GM19324 (cell line): ENCODE measurements around the gene RHOG.
"Not testable (repeated sequence)": the region's sequence is repeated elsewhere in the genome, so short reads cannot be mapped to it uniquely, and the experiment has no call there.

Source experiments
- ATAC-seq: cut with Tn5 transposase; IDR thresholded peaks from one replicate; pipeline ENCODE4 v1.9.1; 2021; ENCODE audit warnings: mild to moderate bottlenecking, moderate library complexity; ENCODE audit not compliant: unreplicated experiment, low FRiP score

Gene RHOG

DNA sequence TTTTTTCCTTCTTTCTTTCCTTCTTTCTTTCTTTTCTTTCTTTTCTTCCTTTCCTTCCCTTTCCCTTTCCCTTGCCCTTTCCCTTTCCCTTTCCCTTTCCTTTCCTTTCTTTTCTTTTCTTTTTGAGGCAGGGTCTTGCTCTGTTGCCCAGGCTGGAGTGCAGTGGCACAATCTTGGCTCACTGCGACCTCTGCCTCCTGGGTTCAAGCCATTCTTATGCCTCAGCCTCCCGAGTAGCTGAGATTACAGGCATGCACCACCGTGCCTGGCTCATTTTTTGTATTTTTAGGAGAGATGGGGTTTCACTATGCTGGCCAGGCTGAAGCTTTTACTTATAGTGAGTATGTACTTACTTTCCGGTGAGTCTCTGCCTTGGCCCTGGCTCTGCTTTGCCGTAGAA lies 25.9 kb downstream of the RHOG start:
- ATAC-seq: not testable (repeated sequence)

- no peak for ATAC-seq
Measured at GRCh38 chr11:3810951-3811350, 29.8 kb downstream of the RHOG start.

DNA sequence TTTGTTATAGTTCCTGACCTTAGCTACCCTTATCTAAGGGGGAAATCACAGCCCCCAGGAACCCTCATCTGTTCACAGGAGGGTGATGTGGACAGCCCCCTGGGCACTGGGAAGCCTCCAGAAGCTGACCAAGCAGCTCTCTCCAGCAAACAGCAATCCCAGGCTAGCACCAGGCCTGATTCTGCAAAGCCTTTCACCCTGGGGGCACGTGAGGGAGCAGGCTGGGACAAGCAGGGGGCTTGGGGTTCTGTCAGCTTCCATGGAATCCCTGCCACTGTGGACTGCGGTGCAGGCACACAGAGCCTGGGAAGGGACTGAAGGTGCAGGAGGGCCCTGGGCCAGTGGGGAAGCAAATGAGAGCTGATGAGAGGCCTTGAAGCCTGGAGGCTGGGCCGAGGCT lies 30.3 kb downstream of the RHOG start:
- ATAC-seq: no peak

GRCh38 chr11:3809624-3809928 lies 31.2 kb downstream of the RHOG start:
- no peak for ATAC-seq

DNA sequence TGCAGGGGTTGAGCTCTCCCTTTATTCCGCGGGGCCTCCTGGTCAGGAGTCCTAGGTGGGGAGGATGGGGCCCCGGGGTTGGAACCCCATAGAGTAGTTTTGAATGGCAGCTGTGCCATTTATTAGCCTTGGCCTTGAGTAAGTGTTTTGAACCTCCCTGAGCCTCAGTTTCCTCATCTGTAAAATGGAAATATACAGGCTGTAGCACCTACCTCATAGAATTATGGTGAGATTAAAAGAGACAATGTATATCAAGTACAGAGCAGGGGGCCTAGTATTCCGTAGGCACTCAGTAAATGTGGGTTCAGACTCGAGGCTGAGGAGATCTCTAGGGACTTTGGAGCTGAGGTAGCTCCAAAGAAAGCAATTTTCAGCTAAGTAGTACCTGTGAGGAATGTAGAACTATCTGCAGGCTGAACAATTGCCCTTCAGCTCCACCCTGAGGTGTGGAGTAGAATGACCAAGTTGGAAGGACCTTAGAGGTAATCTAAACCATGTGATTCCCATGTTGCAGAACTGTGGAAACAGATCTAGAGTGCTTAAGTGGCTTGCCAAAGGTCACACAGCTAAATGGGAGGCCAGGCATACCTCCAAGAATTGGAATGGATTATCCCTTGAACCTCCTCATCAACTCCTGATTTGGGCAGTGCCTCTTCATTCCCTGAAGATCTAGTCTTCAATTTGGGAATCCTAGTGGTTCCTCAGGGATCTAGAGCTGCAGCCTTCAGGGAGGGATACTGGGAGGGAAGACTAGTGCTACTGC lies 31.7 kb downstream of the RHOG start:
- ATAC-seq: peak; percentile 53

DNA sequence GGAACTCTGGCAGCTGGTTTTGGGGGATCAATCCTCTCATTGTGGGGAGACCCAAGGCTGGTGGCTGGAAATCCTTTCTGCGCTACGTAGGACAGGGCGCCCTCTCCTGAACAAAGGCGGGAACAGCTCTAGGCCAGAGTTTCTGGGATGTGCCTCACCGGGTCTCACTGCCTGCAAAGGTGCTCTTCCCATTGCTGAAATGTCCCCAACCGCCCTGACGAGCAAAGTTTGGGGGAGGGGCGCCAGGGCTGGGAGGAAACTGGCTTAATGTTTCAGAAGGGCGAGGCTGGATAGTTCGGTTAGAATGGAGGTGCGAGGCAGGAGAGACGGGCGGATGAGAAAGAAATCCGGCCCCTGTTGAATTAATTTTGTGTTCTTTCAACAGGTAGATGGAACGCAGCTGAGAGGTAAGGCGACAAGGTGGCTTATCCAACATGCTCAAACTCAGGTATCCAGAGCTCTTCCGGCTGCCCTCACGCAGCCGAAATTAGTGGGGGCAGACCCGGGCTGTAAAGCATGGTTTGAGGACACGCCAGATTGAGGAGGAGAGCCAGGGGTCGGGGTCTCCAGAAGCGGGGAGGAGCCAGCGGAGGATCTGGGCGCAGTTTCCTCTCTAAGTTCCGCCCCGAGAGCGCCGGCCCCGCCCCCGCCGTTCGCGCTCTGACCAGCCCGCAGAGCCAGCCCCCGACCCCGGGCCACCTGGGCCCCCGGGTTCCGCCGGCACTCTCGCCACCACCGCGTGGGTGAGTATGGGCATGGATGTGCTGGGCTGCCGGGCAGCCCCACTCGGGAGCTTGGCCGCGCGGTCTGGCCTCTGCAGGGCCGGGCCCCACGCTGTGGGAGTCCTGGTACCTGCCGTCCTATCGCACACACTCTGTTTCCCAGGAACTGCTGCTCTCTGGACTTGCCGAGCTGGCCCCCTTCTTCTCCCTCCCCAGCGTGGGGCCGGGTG lies 32.6 kb downstream of the RHOG start, which contains the start of gene PGAP2:
Gene PGAP2 (plus strand): TSS at position 652 of the 952 bp plus-strand sequence. CDS start 2,700 bp downstream, outside the sequence.
- ATAC-seq: peak; percentile 56

GRCh38 chr11:3803726-3804495 lies 36.8 kb downstream of the RHOG start:
- ATAC-seq: no peak

GRCh38 chr11:3802011-3802790 lies 38.6 kb downstream of the RHOG start:
- no peak for ATAC-seq

GRCh38 chr11:3799873-3800272 lies 40.9 kb downstream of the RHOG start:
- ATAC-seq: no peak

GRCh38 chr11:3799143-3799542 lies 41.6 kb downstream of the RHOG start:
- no peak for ATAC-seq

GRCh38 chr11:3797329-3798090 lies 43.2 kb downstream of the RHOG start, which contains the start of gene NUP98:
TSS of gene NUP98 (minus strand) at chr11:3797554. CDS start at chr11:3782117, 15,437 bp downstream.
- peak; percentile 93 for ATAC-seq

GRCh38 chr11:3796801-3797328 lies 43.9 kb downstream of the RHOG start:
- ATAC-seq: peak; percentile 31

GRCh38 chr11:3796346-3796745 lies 44.4 kb downstream of the RHOG start:
- no peak for ATAC-seq

DNA sequence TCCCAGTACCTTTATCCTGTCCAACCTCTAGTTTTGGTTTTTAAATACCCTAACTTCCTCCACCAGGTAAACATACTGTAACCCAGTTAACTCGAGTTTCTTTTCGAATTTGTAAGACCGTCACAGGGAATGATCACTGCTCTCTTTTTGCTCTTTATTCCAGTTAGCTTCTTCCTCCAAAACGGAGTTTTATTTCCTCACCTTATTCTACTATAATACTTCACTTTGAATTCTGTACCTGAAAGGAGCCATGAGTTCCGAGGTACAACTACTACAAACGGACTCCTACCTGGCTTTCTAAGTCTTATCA lies 44.8 kb downstream of the RHOG start:
- ATAC-seq: no peak

GRCh38 chr11:3795131-3796001 lies 45.4 kb downstream of the RHOG start:
- ATAC-seq: no peak

DNA sequence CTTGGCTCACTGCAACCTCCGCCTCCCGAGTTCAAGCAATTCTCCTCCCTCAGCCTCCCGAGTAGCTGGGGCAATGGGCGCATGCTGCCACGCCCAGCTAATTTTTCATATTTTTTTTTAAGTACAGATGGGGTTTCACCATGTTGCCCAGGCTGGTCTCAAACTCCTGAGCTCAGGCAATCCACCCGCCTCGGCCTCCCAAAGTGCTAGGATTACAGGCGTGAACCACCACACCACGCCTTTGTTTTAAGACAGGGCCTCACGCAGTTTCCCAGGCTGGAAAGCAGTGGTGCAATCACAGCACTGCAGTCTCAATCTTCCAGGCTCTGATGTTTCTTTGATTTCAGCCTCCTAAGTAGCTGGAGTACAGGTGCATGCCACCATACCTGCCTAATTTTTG lies 46.4 kb downstream of the RHOG start:
- ATAC-seq: not testable (repeated sequence)

DNA sequence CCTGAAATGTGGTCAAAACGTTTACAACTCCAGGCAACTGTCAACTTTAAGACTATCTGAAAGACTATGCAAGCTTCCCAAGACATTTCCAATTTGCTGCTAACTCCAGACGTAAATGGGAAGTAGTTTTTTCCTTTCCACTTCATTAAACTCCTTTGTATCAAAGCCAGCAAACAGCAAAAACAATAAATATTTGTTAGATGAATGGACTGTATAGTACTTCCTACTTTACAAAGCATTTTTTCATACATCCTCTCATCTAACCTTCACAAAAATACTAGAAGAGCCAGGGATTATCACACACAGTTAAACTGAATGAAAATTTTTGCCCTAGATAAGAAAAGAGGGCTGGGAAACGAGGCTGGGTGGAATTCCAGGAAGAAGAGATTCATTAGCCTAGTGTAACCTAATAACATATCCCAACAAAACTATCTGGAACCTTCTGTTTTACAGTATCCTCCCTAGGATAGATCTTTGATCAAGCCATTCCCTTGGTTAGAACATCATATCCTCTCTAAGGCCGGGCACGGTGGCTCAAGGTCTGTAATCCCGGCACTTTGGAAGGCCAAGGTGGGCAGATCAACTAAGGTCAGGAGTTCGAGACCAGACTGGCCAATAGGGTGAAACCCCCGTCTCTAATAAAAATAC lies 53.9 kb downstream of the RHOG start:
- ATAC-seq: no peak

GRCh38 chr11:3783611-3784010 lies 57.1 kb downstream of the RHOG start:
- ATAC-seq: no peak
